Measurements from ENCODE around the gene S1PR4. TPM values are rescaled to one million over a fixed set of nuclear protein-coding genes. Genes with fewer than 3 reads are reported as not detected.
"Not testable (repeated sequence)": the region's sequence is repeated elsewhere in the genome, so short reads cannot be mapped to it uniquely, and the experiment has no call there.

Gene S1PR4
- total and polyA plus RNA-seq, 2 experiments from 2014 or later = 0.24 TPM; not detected in 1

GRCh38 chr19:3202895-3203294 is 24.3 kb downstream of the S1PR4 start:
- DNase-seq (ENCODE audit: low spot score); H3K27ac Mint-ChIP-seq: not testable (repeated sequence)

GRCh38 chr19:3203805-3204645 is 25.5 kb downstream of the S1PR4 start:
- Mint-ChIP-seq H3K9me3 (no peaks in the 10 kb centered on the region), H3K4me1 (no peaks in the 10 kb centered on the region), H3K4me3 (no peak overlapping the region), H3K27me3 (ENCODE audit: insufficient read depth, low read depth, poor library complexity) (peaks cover 9% of the 10 kb centered on the region), H3K27ac (no peak overlapping the region), H3K36me3 (ENCODE audit: low read depth) (peaks cover 22% of the 10 kb centered on the region)
- Histone ChIP-seq H4K20me1 (replicated peaks; ENCODE audit: insufficient read depth) (no peaks in the 10 kb centered on the region; the same call in 1 of the 2 replicates), H3K4me1 (ENCODE audit: insufficient read depth) (no peaks in the 10 kb centered on the region), H3K27me3 (ENCODE audit: insufficient read depth) (no peaks in the 10 kb centered on the region), H2AFZ (no peak overlapping the region), H3K27ac (ENCODE audit: low read depth) (no peak overlapping the region), H3F3A (replicated peaks; ENCODE audit: low read depth) (no peaks in the 10 kb centered on the region), H3K9me2 (ENCODE audit: insufficient read depth) (no peaks in the 10 kb centered on the region), H3K79me2 (replicated peaks; ENCODE audit: insufficient read depth) (no peaks in the 10 kb centered on the region), H3K4me3 (no peak overlapping the region), H3K36me3 (ENCODE audit: insufficient read depth) (peaks cover 12% of the 10 kb centered on the region), H3K4me2 (no peak overlapping the region)
- TF ChIP-seq CREB1 (CRISPR knock-in tag; IDR thresholded peaks at IDR 0.05; ENCODE audit: low read depth) = no peak
- no peak for TF ChIP-seq ETS1 (IDR thresholded peaks at IDR 0.05)
- no peak for TF ChIP-seq ZNF331 (CRISPR knock-in tag; IDR thresholded peaks at IDR 0.05; ENCODE audit: low read depth)
- TF ChIP-seq EZH2 (IDR thresholded peaks at IDR 0.05; ENCODE audit: low read depth, unreplicated experiment) = no peak
- no peak for TF ChIP-seq POLR2AphosphoS5 (IDR thresholded peaks at IDR 0.05; ENCODE audit: low read depth)
- TF ChIP-seq CTCF (conservative IDR thresholded peaks at IDR 0.05; ENCODE audit: low read depth in 2 of 2) = no peak
- no peak for TF ChIP-seq ZNF114 (CRISPR knock-in tag; IDR thresholded peaks at IDR 0.05)
- no peak for TF ChIP-seq JUNB (IDR thresholded peaks at IDR 0.05; ENCODE audit: unreplicated experiment)
- TF ChIP-seq EZH2phosphoT487 (IDR thresholded peaks at IDR 0.05; ENCODE audit: unreplicated experiment) = no peak
- no peak for TF ChIP-seq NANOG (IDR thresholded peaks at IDR 0.05; ENCODE audit: borderline replicate concordance)
- DNase-seq (ENCODE audit: low spot score) (no peak), ATAC-seq (no peak)

More at GRCh38 chr19:3202895-3203294, 24.3 kb downstream of the S1PR4 start:
- not testable (repeated sequence) for H3F3A ChIP-seq (replicated peaks; ENCODE audit: low read depth); H3K27me3 ChIP-seq (ENCODE audit: insufficient read depth); H3K27ac ChIP-seq (ENCODE audit: low read depth); H2AFZ ChIP-seq; H3K4me1 ChIP-seq (ENCODE audit: insufficient read depth); H3K27me3 Mint-ChIP-seq (ENCODE audit: insufficient read depth, low read depth, poor library complexity); H3K79me2 ChIP-seq (replicated peaks; ENCODE audit: insufficient read depth); H3K4me1 Mint-ChIP-seq; H3K4me2 ChIP-seq; H3K9me2 ChIP-seq (ENCODE audit: insufficient read depth); H3K9me3 Mint-ChIP-seq; H4K20me1 ChIP-seq (replicated peaks; ENCODE audit: insufficient read depth); H3K4me3 Mint-ChIP-seq; H3K4me3 ChIP-seq; ATAC-seq
- peaks cover 19% of the 10 kb centered on the region for H3K36me3 Mint-ChIP-seq (ENCODE audit: low read depth)
- peaks cover 12% of the 10 kb centered on the region for H3K36me3 ChIP-seq (ENCODE audit: insufficient read depth)

Measured in GM23338 (cell line).